Islet of Langerhans (tissue), 1 donor: Measurements from ENCODE around the gene KDM6B.

ENCODE experiments used
- FAIRE-seq: peaks from one replicate; lab custom pipeline; 2011; peaks lifted over from hg19 to GRCh38; lab: Jason Lieb, UNC

Gene KDM6B

DNA sequence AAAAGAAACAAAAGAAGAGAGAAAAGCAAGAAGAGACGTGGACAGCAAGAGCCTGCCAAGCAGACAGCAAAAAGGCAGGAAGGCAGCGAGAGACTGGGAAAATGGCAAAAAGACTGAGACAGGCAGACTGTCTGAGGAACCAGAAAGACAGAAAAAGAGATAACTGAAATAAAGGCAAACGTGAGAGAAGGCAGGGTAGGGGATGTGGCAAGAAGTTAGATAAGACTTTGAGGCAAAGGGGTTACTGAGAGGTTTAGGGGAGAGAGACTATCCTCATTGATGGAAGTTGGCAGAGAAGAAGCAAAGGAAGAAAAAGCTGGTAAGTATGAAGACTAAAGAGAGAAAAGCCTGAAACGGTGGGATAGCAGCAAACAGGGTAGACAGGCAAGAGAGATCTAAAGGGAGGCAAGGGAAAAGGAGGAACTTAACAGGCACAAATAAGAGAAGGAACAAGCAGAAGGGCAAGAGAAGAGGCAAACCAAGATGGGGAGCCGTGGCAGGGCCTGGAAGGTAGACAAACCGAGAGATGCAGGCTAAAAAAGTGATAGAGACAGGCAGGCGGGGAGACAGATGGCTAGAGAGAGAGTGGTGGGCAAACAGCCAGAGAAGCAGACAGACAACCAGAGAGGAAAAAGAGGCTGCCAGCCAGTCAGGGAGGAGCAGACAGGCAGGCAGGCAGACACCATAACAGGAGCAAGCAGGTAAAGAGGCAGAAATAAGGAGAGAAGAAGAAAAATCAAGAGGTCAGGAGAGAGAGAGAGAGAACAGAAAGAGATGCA lies 47.4 kb downstream of the KDM6B start:
- no peak for FAIRE-seq

DNA sequence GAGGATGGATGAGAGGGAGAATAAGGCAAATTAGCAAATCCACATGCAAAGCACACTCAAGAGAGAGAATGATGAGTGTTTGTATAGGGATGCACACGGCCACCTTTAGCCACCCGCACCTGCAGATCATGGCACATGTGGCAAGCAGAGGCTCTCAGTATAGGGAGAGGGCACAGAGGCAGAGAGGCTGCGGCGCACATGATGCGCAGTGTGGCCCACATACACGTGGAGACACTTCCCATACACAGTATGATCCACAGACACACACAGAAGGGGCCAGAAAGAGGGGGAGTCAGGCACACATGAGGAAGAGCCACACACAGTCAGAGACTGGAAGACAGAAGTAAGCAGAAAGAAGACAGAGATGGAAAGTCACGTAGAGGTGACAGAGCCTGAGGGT lies 48.1 kb downstream of the KDM6B start:
- no peak for FAIRE-seq

DNA sequence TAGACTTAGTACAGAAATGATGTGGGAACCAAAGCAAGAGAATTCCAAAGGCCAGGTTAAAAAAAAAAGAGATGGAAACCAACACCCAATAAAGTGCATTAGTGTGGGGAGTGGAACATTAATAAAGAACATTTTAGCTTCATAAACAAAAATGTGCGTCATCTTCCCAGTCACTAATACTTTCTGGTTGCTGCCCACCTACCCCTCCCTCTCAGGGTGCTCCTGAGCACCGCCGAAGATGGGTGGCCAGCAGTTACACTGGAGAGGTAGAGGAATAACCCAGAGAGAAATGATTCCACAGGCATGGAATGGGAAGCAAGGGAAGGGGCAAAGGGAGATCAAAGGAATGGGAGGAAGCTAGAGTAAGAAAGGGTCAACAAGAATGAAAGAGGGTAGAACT lies 48.6 kb downstream of the KDM6B start:
- FAIRE-seq, result peak; percentile 64
